B cell (primary cell): ENCODE results near the gene FOXO1.

Experiments
- CTCF ChIP-seq: fragments of 200-600 bp; IDR thresholded peaks from one replicate; pipeline ENCODE4 v1.8.0; 2022; ENCODE audit warnings: antibody characterized with exemption, mild to moderate bottlenecking
- EZH2 ChIP-seq: IDR thresholded peaks from 2 replicates; pipeline ENCODE4 v1.6.1; 2012; ENCODE audit warnings: borderline replicate concordance, low read depth, mild to moderate bottlenecking, moderate library complexity, low read length; ENCODE audit not compliant: insufficient read depth, poor library complexity, severe bottlenecking

GRCh38 chr13:40553356-40553755, 113.1 kb downstream of the FOXO1 start:
- TF ChIP-seq CTCF = no peak
- no peak for TF ChIP-seq EZH2
